Measurements from ENCODE around the gene PERM1.
"Not testable (repeated sequence)": the region's sequence is repeated elsewhere in the genome, so short reads cannot be mapped to it uniquely, and the experiment has no call there.

PERM1 gene

DNA sequence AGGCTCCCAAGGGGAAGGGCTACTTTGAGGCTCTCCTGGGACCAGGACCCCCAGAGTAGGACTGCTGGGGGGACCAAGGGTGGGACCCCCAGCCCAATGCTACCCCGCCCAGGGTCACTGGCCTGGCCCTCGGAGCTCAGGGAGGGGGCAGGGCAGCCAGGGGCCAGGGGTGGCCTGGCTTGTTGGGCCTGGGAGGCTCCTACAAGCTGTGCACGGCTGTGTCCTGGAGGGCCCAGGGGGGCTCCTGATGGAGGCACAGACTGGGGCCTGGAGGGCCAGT is 15.8 kb upstream of the PERM1 start:
- FAIRE-seq (no peak), DNase-seq (ENCODE audit: insufficient read length, low spot score) (no peak)
- no peak for TF ChIP-seq POLR2A (IDR thresholded peaks at IDR 0.05; ENCODE audit: low read depth, low read length)

DNA sequence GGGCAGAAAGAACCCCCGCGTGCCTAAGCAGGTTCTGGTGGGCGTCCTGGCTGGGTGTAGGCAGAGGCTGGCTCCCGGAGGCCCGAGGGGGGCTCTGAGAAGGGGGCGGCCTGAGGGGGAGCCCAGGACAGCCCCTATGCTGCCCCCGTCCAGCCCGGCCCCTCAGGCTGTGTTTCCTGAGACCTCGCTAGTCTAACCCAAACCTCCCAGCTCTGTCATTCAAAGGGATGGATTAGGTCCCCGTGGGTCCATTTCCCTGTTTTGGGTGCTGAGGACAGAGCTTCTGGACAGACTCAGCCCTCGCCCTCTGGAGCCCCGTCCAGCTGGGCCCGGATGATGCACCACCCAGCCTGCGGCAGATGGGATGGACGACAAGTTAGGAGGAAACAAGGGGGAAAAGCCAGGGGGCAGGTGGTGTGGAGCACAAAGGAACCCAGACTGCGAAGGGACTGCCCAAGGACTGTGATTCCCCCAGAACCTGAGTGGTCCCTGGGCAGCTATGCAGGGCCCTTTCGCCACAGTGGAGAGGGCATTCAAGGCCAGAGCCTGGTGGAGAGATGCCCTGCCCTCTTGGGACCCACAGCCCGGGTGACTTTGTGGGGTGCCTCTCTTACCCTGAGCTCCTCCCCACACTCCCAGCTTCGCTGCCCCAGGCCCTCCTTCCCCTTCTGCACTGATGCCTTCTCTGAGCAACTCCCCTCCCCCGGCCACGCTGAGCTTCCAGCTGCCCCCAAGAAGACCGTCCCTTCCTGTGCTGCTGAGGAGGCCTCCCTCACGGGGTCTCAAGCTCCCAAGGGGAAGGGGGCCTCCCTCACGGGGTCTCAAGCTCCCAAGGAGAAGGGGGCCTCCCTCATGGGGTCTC is 15.2 kb upstream of the PERM1 start:
- TF ChIP-seq POLR2A (IDR thresholded peaks at IDR 0.05; ENCODE audit: low read depth, low read length): no peak
- FAIRE-seq: no peak
- DNase-seq (ENCODE audit: insufficient read length, low spot score): no peak

DNA sequence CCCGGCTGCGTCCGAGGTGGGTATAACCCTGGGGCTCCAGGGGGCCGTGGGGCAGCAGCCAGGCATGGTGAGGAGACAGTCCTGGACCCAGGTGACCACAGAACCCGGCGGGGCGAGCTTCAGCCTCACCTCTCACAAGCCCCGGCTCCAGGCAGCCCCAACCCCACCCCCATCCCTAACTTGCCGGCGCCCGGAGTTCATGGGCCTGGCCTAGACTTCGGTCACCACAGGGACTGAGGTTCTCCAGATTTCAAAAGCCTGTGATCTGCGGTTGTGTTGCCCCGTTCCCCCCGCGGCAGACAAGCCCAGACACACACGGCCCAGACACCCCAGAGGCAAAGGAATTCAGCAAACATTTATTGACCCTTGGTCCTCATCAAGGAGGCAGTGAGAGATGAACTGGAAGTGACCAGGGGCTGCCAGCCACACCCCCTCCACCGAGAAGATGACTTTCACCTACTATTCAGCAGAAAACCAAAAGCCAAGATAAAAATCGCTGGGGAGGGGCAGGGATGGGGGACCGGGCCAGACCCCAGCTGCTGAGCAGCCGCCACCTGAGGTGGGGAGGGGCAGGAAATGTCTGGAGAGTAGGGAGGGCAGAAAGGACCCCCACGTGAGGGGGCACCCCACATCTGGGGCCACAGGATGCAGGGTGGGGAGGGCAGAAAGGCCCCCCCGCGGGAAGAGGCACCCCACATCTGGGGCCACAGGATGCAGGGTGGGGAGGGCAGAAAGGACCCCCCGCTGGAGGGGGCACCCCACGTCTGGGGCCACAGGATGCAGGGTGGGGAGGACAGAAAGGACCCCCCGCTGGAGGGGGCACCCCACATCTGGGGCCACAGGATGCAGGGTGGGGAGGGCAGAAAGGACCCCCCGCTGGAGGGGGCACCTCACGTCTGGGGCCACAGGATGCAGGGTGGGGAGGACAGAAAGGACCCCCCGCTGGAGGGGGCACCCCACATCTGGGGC is 14.1 kb upstream of the PERM1 start:
- TF ChIP-seq POLR2A (IDR thresholded peaks at IDR 0.05; ENCODE audit: low read depth, low read length): no peak
- FAIRE-seq (no peak), DNase-seq (ENCODE audit: insufficient read length, low spot score) (no peak)

DNA sequence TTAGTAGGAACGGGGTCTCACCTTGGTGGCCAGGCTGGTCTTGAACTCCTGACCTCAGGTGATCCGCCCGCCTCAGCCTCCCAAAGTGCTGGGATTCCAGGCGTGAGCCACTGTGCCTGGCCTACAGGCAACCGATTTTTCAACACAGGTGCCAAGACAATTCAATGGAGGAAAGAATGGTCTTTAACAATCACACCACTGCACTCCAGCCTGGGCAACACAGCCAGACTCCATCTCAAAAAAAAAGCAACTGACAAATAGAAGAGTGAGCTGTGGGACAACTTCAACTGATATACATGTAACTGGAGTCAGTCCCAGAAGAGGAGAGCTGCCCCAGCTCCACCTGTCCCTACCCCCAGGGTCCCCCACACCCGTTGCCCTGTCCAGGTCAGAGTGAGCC is 12.7 kb upstream of the PERM1 start:
- not testable (repeated sequence) for DNase-seq (ENCODE audit: insufficient read length, low spot score); FAIRE-seq

DNA sequence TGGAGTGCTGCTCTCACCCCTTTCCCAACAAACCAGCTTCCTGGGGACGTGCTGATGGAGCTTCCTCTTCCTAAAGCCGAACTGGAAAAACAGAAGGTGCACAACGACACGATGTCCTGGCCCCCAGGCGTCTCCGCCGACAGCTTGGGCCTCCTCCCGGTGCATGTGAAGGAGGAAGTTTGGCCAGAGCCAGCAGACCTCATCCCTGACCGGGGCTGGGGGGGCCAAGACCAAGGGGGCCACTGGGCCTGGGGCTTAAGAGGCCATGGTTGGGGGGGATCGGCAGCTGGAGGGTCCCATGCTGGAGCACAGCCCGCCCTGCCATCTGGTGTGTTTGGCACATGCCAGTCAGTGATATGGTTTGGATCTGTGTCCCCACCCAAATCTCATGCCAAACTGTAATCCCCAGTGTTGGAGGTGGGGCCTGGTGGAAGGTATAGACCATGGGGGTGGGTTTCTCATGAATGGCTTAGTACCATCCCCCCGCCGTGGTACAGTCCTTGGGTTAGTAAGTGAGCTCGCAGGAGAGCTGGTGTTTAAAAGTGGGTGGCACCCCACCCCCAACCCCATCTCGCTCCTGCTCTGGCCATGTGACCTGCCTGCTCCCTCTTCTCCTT is 11.6 kb upstream of the PERM1 start:
- DNase-seq (ENCODE audit: insufficient read length, low spot score) (no peak), FAIRE-seq (no peak)
- no peak for TF ChIP-seq POLR2A (IDR thresholded peaks at IDR 0.05; ENCODE audit: low read depth, low read length)

DNA sequence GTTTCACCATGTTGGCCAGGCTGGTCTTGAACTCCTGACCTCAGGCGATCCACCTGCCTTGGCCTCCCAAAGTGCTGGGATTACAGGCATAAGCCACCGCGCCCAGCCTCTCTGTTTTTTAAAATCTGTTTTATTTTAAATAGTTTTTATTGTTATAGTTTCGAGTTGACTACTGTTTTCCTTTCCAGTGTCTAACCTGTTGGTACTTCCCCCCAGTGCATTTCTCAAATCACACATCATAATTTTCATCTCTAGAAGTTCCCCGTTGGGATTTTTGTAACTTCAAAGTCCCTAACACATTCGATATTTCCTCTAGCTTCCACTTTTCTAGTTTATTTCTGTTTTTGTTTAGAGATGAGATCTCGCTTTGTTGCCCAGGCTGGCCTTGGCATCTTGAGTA is 10.5 kb upstream of the PERM1 start:
- DNase-seq (ENCODE audit: insufficient read length, low spot score) (no peak), FAIRE-seq (no peak)
- no peak for TF ChIP-seq POLR2A (IDR thresholded peaks at IDR 0.05; ENCODE audit: low read depth, low read length)

DNA sequence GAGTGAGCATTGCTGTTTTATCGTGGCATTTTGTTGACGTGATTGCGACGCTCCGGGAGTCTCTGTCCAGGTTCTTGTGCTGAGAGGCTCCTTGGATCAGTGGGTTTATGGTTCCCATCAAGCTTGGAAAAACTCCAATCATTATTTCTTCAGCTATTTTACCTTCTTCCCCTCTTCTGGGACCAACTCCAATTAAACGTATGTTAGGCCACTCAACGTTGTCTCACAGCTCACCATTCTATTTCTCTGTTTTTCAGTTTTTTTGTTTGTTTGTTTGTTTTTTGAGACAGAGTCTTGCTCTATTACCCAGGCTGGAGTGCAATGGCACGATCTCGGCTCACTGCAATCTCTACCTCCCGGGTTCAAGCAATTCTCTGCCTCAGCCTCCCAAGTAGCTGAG is 10.0 kb upstream of the PERM1 start:
- FAIRE-seq: no peak
- TF ChIP-seq POLR2A (IDR thresholded peaks at IDR 0.05; ENCODE audit: low read depth, low read length): no peak
- DNase-seq (ENCODE audit: insufficient read length, low spot score): no peak

DNA sequence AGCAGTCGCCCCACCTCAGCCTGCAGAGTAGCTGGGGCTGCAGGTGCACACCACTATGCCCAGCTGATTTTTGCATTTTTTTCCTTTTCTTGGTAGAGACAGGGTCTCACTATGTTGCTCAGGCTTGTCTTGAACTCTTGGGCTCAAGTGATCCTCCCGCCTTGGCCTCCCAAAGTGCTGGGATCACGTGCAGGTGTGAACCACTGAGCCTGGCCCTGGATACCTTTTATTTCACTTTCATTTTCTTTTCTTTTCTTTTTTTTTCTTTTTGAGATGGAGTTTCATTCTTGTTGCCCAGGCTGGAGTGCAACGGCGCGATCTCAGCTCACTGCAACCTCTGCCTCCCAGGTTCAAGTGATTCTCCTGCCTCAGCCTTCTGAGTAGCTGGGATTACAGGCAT is 9.4 kb upstream of the PERM1 start:
- FAIRE-seq: not testable (repeated sequence)

DNA sequence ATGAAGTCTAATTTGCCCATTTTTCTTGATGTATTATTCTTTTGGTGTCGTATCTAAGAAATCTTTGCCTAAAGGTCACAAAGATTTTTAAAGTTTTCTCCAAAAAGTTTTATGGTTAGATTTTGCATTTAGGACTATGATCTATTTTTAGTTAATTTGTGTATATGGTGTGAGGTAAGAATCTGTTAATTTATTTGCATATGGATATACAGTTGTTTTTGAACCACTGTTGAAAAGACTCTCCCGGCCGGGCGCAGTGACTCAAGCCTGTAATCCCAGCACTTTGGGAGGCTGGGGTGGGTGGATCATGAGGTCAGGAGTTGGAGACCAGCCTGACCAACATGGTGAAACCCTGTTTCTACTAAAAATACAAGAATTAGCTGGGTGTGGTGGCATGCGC is 6.2 kb upstream of the PERM1 start:
- not testable (repeated sequence) for FAIRE-seq; DNase-seq (ENCODE audit: insufficient read length, low spot score)

More for the DNA sequence above, 9.4 kb upstream of the PERM1 start:
- DNase-seq (ENCODE audit: insufficient read length, low spot score): not testable (repeated sequence)

DNA sequence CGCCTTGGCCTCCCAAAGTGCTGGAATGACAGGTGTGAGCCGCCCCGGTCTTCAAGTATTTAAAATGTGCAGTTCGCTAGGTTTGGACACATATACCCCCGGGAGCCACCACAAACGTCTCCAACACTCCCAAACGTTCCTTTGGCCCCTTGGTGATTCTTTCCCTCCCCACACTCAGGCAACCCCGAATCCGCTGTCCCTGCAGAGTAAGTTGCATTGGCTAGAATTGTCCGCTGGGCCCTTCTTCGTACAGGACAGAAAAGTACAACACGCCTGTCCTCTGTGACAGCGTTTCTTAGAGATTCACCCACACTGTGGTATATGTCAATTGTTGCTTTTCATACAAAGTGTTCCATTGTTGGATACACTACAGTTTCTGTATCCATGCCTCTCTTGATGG is 3.2 kb upstream of the PERM1 start:
- DNase-seq (ENCODE audit: insufficient read length, low spot score) (no peak), FAIRE-seq (no peak)
- TF ChIP-seq POLR2A (IDR thresholded peaks at IDR 0.05; ENCODE audit: low read depth, low read length): no peak

DNA sequence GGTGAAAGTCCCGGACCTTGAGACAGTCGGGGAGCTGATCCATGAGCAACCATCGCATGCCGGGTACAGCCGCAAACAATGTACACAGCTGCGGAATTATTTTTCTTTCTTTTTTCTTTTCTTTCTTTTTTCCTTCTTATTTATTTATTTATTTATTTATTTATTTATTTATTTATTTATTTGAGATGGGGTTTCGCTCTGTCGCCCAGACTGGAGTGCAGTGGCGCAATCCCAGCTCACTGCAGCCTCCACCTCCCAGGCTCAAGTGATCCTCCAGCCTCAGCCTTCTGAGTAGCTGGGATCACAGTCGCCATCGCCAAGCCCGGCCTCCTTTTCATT is 2.6 kb upstream of the PERM1 start:
- no peak for TF ChIP-seq POLR2A (IDR thresholded peaks at IDR 0.05; ENCODE audit: low read depth, low read length)
- FAIRE-seq: no peak
- DNase-seq (ENCODE audit: insufficient read length, low spot score): no peak

DNA sequence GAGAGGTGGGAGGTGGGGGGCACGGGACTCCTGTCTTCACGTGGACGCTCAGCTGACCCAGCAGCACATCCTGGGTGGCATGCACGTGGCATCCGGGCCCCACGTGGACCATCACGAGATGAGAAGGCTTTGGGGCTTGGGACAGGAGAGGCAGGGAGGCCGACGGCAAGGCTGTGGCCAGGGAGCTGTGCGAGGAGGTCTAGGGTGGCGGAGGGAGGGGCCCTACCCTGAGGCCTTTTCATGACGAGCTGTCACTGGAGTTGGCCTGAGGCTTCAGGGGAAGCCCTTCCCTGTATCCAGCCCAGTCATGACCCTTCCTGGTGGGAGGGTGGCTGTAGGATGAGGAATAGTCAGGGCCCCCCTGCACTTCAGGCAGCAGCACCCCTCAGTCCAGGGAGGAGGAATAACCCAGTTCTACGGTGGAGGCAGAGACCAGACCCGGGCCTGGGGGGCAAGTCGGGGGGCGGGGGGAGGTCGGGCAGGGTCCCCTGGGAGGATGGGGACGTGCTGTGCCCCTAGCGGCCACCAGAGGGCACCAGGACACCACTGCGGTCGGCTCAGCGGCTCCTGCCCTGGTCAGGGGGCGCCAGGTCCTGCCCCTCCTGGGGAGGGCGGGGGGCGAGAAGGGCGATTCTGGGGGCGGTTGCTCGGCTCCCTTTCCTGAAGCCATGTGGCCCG is 2.0 kb upstream of the PERM1 start:
- no peak for DNase-seq (ENCODE audit: insufficient read length, low spot score)
- TF ChIP-seq POLR2A (IDR thresholded peaks at IDR 0.05; ENCODE audit: low read depth, low read length): no peak
- FAIRE-seq: no peak

DNA sequence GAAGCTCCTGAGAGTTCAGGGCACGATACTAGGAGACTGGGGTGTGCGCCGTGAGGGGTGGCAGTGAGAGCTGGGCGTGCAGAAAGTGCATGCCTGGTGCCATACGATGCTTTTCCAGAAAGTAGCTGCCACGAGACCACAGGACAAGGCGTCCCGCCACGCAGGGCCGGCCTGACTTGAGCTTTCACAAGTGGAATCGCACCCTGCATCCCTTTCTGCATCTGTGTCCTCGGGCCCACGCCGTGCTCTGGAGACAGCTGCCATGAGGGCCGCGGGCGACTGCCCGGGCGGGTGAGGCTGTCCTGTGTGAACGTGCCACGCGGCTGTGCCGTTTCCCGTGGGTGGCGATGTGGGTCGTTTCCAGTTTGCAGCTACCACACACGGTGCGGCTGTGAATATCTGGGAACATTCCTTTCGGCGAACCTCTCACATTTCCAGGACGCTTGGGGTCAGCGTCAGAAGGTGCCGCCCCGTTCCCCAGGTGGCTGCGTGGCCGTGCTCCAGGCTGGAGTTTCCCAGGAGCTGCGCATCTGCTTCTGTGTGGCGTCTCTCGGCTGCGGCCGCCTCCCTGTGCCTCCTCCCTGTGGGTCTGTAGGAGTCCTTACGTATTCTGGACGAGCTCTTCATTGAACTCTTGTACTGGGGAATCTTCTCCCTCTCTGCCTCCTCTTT is 1.0 kb upstream of the PERM1 start:
- no peak for TF ChIP-seq POLR2A (IDR thresholded peaks at IDR 0.05; ENCODE audit: low read depth, low read length)
- FAIRE-seq: no peak

More for the DNA sequence above, 1.0 kb upstream of the PERM1 start:
- no peak for DNase-seq (ENCODE audit: insufficient read length, low spot score)

Data from H54 (cell line).